Mammary epithelial cell (primary cell): ENCODE measurements around the gene GRID2.
A peak's percentile ranks its signal among the peaks of the same experiment; 100 is the strongest.

Experiments used
- EZH2 ChIP-seq: IDR thresholded peaks from 2 replicates; pipeline ENCODE4 v1.6.1; 2012; ENCODE audit warnings: low read length, inconsistent platforms, borderline replicate concordance
- TF ChIP-seq, protein P1 (sequence below), 2 donors: IDR thresholded peaks in 1 of 2; conservative IDR thresholded peaks in 1 of 2; 2 replicates each; pipeline ENCODE4 v1.5.1; 2011 to 2012; ENCODE audit warnings: inconsistent platforms in 2 of 2, low read length in 2 of 2, mild to moderate bottlenecking in 2 of 2, control low read depth in 1 of 2, low read depth in 1 of 2; ENCODE audit not compliant: insufficient read depth in 1 of 2; ENCODE audit errors: extremely low read depth in 1 of 2

DNA sequence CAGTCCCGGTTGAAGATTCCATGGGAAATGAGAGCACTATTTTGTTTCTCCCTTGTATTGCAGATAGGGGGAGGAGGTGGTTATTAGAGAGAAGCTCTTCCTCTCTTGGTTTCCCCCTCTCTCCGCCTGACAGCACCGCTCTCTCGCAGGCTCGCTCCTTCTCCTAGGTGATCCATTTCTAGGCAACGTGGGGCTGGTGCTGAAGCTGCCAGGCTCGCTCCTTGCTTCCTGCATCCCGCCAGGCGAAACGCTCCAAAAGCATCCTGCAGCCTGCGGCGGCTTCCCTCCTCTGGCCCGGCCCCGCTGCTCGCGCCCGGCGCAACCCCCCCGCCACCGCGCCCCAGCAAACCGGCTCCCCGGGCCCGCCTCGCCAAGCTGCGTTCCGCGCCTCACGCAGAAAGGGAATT is at the start of gene GRID2:
- TF ChIP-seq, protein P1, sequence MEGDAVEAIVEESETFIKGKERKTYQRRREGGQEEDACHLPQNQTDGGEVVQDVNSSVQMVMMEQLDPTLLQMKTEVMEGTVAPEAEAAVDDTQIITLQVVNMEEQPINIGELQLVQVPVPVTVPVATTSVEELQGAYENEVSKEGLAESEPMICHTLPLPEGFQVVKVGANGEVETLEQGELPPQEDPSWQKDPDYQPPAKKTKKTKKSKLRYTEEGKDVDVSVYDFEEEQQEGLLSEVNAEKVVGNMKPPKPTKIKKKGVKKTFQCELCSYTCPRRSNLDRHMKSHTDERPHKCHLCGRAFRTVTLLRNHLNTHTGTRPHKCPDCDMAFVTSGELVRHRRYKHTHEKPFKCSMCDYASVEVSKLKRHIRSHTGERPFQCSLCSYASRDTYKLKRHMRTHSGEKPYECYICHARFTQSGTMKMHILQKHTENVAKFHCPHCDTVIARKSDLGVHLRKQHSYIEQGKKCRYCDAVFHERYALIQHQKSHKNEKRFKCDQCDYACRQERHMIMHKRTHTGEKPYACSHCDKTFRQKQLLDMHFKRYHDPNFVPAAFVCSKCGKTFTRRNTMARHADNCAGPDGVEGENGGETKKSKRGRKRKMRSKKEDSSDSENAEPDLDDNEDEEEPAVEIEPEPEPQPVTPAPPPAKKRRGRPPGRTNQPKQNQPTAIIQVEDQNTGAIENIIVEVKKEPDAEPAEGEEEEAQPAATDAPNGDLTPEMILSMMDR (conservative IDR thresholded peaks at IDR 0.05 in 1 of 2, IDR thresholded peaks at IDR 0.05 in 1 of 2; ENCODE audit: extremely low read depth in 1 of 2, insufficient read depth in 1 of 2, low read depth in 1 of 2, low read length in 2 of 2): no peak
- peak; percentile 96 for TF ChIP-seq EZH2
